Activated T-cell treated with anti-CD3 and anti-CD28 coated beads, Interleukin-2, amount 50 U/mL, for 24 hours (primary cell): Measurements from ENCODE around the gene TAOK3.
A peak's percentile ranks its signal among the peaks of the same experiment; 100 is the strongest.

Experiments used
- DNase-seq: peaks from one replicate; pipeline ENCODE4 v3.0.0-alpha.2; 2020
- H3K27ac Mint-ChIP-seq: 2 replicates; pipeline ENCODE4 v1.8.0; 2020; ENCODE audit warnings: mild to moderate bottlenecking, mixed read lengths
- H3K27me3 Mint-ChIP-seq: 2 replicates; pipeline ENCODE4 v1.8.0; 2020; ENCODE audit warnings: mixed read lengths
- H3K36me3 Mint-ChIP-seq: 2 replicates; pipeline ENCODE4 v1.8.0; 2020; ENCODE audit warnings: low read depth, mixed read lengths
- H3K4me1 Mint-ChIP-seq: 2 replicates; pipeline ENCODE4 v1.8.0; 2020; ENCODE audit warnings: low read depth, mixed read lengths
- H3K4me3 Mint-ChIP-seq: 2 replicates; pipeline ENCODE4 v1.8.0; 2020; ENCODE audit warnings: mild to moderate bottlenecking, moderate library complexity, mixed read lengths
- H3K9me3 Mint-ChIP-seq: 2 replicates; pipeline ENCODE4 v1.8.0; 2020; ENCODE audit warnings: mixed read lengths

The TAOK3 gene

GRCh38 chr12:118334939-118335567 is 37.7 kb downstream of the TAOK3 start:
- H3K36me3 Mint-ChIP-seq: peaks cover 67% of the 10 kb centered on the region
- no peak overlapping the region for H3K4me3 Mint-ChIP-seq
- H3K27ac Mint-ChIP-seq: no peak overlapping the region
- no peak for DNase-seq
- no peaks in the 10 kb centered on the region for H3K9me3 Mint-ChIP-seq
- H3K4me1 Mint-ChIP-seq: peaks cover 59% of the 10 kb centered on the region
- no peaks in the 10 kb centered on the region for H3K27me3 Mint-ChIP-seq

- Mint-ChIP-seq H3K27ac (no peak overlapping the region), H3K9me3 (no peaks in the 10 kb centered on the region), H3K36me3 (peaks cover 66% of the 10 kb centered on the region), H3K27me3 (no peaks in the 10 kb centered on the region), H3K4me1 (peaks cover 61% of the 10 kb centered on the region), H3K4me3 (no peak overlapping the region)
- DNase-seq: no peak
Observed at GRCh38 chr12:118334241-118334640, 38.5 kb downstream of the TAOK3 start.

GRCh38 chr12:118332511-118332910 is 40.2 kb downstream of the TAOK3 start:
- Mint-ChIP-seq H3K4me3 (no peak overlapping the region), H3K27me3 (no peaks in the 10 kb centered on the region), H3K27ac (no peak overlapping the region), H3K9me3 (no peaks in the 10 kb centered on the region), H3K4me1 (peaks cover 63% of the 10 kb centered on the region), H3K36me3 (peaks cover 59% of the 10 kb centered on the region)
- no peak for DNase-seq

- Mint-ChIP-seq H3K27ac (no peak overlapping the region), H3K27me3 (no peaks in the 10 kb centered on the region), H3K4me3 (no peak overlapping the region), H3K9me3 (no peaks in the 10 kb centered on the region), H3K4me1 (peaks cover 52% of the 10 kb centered on the region), H3K36me3 (peaks cover 56% of the 10 kb centered on the region)
- no peak for DNase-seq
Observed at GRCh38 chr12:118330421-118331018, 42.2 kb downstream of the TAOK3 start.

GRCh38 chr12:118328486-118329330 is 44.0 kb downstream of the TAOK3 start:
- Mint-ChIP-seq H3K9me3 (no peaks in the 10 kb centered on the region), H3K27ac (no peak overlapping the region), H3K4me1 (peaks cover 50% of the 10 kb centered on the region)

GRCh38 chr12:118327391-118327790 is 45.3 kb downstream of the TAOK3 start:
- no peak for DNase-seq
- H3K4me1 Mint-ChIP-seq: peaks cover 41% of the 10 kb centered on the region
- H3K27ac Mint-ChIP-seq: no peak overlapping the region
- H3K9me3 Mint-ChIP-seq: no peaks in the 10 kb centered on the region
- H3K4me3 Mint-ChIP-seq: no peak overlapping the region
- no peaks in the 10 kb centered on the region for H3K27me3 Mint-ChIP-seq
- peaks cover 38% of the 10 kb centered on the region for H3K36me3 Mint-ChIP-seq

More at GRCh38 chr12:118328486-118329330, 44.0 kb downstream of the TAOK3 start:
- DNase-seq: no peak
- Mint-ChIP-seq H3K27me3 (no peaks in the 10 kb centered on the region), H3K36me3 (peaks cover 45% of the 10 kb centered on the region), H3K4me3 (no peak overlapping the region)

GRCh38 chr12:118326991-118327390 is 45.7 kb downstream of the TAOK3 start:
- no peak for DNase-seq
- Mint-ChIP-seq H3K36me3 (peaks cover 38% of the 10 kb centered on the region), H3K27ac (no peak overlapping the region), H3K27me3 (no peaks in the 10 kb centered on the region), H3K4me3 (no peak overlapping the region), H3K9me3 (no peaks in the 10 kb centered on the region), H3K4me1 (peaks cover 38% of the 10 kb centered on the region)

- no peak overlapping the region for H3K27ac Mint-ChIP-seq
- no peak overlapping the region for H3K4me3 Mint-ChIP-seq
- peaks cover 30% of the 10 kb centered on the region for H3K4me1 Mint-ChIP-seq
- H3K9me3 Mint-ChIP-seq: no peaks in the 10 kb centered on the region
- H3K27me3 Mint-ChIP-seq: no peaks in the 10 kb centered on the region
- DNase-seq: no peak
- H3K36me3 Mint-ChIP-seq: peaks cover 33% of the 10 kb centered on the region
Observed at GRCh38 chr12:118325081-118325480, 47.6 kb downstream of the TAOK3 start.

GRCh38 chr12:118319627-118320026 is 53.1 kb downstream of the TAOK3 start:
- Mint-ChIP-seq H3K27me3 (no peaks in the 10 kb centered on the region), H3K4me1 (peaks cover 33% of the 10 kb centered on the region), H3K36me3 (peaks cover 41% of the 10 kb centered on the region), H3K4me3 (no peak overlapping the region), H3K27ac (no peak overlapping the region), H3K9me3 (peaks cover 5% of the 10 kb centered on the region)
- DNase-seq: no peak

- Mint-ChIP-seq H3K36me3 (peaks cover 41% of the 10 kb centered on the region), H3K9me3 (peaks cover 5% of the 10 kb centered on the region), H3K4me1 (peaks cover 36% of the 10 kb centered on the region), H3K27ac (no peak overlapping the region), H3K4me3 (no peak overlapping the region), H3K27me3 (no peaks in the 10 kb centered on the region)
- DNase-seq: no peak
Observed at GRCh38 chr12:118318744-118319143, 54.0 kb downstream of the TAOK3 start.

GRCh38 chr12:118317729-118318128 is 55.0 kb downstream of the TAOK3 start:
- Mint-ChIP-seq H3K9me3 (peaks cover 5% of the 10 kb centered on the region), H3K27ac (no peak overlapping the region), H3K4me3 (no peak overlapping the region)

GRCh38 chr12:118315821-118316220 is 56.9 kb downstream of the TAOK3 start:
- Mint-ChIP-seq H3K36me3 (peaks cover 33% of the 10 kb centered on the region), H3K4me1 (peaks cover 44% of the 10 kb centered on the region), H3K4me3 (no peak overlapping the region), H3K27me3 (no peaks in the 10 kb centered on the region), H3K27ac (no peak overlapping the region), H3K9me3 (peaks cover 5% of the 10 kb centered on the region)
- DNase-seq: no peak

More at GRCh38 chr12:118317729-118318128, 55.0 kb downstream of the TAOK3 start:
- Mint-ChIP-seq H3K27me3 (no peaks in the 10 kb centered on the region), H3K4me1 (peaks cover 38% of the 10 kb centered on the region), H3K36me3 (peaks cover 38% of the 10 kb centered on the region)
- no peak for DNase-seq

GRCh38 chr12:118312578-118312977 is 60.1 kb downstream of the TAOK3 start:
- H3K9me3 Mint-ChIP-seq: peaks cover 2% of the 10 kb centered on the region
- H3K27ac Mint-ChIP-seq: peak overlapping the region; percentile 55
- H3K27me3 Mint-ChIP-seq: no peaks in the 10 kb centered on the region
- peak overlapping the region; percentile 2 for H3K4me3 Mint-ChIP-seq
- H3K36me3 Mint-ChIP-seq: peaks cover 19% of the 10 kb centered on the region
- no peak for DNase-seq
- peaks cover 57% of the 10 kb centered on the region for H3K4me1 Mint-ChIP-seq

- Mint-ChIP-seq H3K4me1 (peaks cover 65% of the 10 kb centered on the region), H3K36me3 (peaks cover 15% of the 10 kb centered on the region), H3K4me3 (no peak overlapping the region), H3K27ac (no peak overlapping the region), H3K27me3 (no peaks in the 10 kb centered on the region), H3K9me3 (peaks cover 2% of the 10 kb centered on the region)
- no peak for DNase-seq
Observed at GRCh38 chr12:118311666-118312065, 61.0 kb downstream of the TAOK3 start.

- Mint-ChIP-seq H3K27me3 (no peaks in the 10 kb centered on the region), H3K4me3 (no peak overlapping the region), H3K4me1 (peaks cover 59% of the 10 kb centered on the region), H3K36me3 (peaks cover 6% of the 10 kb centered on the region), H3K27ac (no peak overlapping the region), H3K9me3 (peaks cover 2% of the 10 kb centered on the region)
- DNase-seq: no peak
Observed at GRCh38 chr12:118310320-118310719, 62.4 kb downstream of the TAOK3 start.
